ENCODE measurements around the gene KLHL29. TPM values are rescaled to one million over a fixed set of nuclear protein-coding genes. Genes with fewer than 3 reads are reported as not detected.

Gene KLHL29
- total RNA-seq, 3 donors from 2014 or later: 2.6 to 13.0 (median 5.5) TPM

- no peak overlapping the region for H3K4me3 ChIP-seq
- DNase-seq (no peak), ATAC-seq (no peak)
- no peaks in the 10 kb centered on the region for H3K36me3 ChIP-seq (ENCODE audit: low read depth)
- H3K9me3 ChIP-seq: no peaks in the 10 kb centered on the region
- TF ChIP-seq, protein P1, sequence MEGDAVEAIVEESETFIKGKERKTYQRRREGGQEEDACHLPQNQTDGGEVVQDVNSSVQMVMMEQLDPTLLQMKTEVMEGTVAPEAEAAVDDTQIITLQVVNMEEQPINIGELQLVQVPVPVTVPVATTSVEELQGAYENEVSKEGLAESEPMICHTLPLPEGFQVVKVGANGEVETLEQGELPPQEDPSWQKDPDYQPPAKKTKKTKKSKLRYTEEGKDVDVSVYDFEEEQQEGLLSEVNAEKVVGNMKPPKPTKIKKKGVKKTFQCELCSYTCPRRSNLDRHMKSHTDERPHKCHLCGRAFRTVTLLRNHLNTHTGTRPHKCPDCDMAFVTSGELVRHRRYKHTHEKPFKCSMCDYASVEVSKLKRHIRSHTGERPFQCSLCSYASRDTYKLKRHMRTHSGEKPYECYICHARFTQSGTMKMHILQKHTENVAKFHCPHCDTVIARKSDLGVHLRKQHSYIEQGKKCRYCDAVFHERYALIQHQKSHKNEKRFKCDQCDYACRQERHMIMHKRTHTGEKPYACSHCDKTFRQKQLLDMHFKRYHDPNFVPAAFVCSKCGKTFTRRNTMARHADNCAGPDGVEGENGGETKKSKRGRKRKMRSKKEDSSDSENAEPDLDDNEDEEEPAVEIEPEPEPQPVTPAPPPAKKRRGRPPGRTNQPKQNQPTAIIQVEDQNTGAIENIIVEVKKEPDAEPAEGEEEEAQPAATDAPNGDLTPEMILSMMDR (IDR thresholded peaks at IDR 0.05): no peak
- no peaks in the 10 kb centered on the region for H3K4me1 ChIP-seq (ENCODE audit: low read depth)
- intact Hi-C loops (cut with DNase I, micrococcal nuclease): no loop called here
Observed at GRCh38 chr2:23423062-23423872, 38.3 kb downstream of the KLHL29 start.

DNA sequence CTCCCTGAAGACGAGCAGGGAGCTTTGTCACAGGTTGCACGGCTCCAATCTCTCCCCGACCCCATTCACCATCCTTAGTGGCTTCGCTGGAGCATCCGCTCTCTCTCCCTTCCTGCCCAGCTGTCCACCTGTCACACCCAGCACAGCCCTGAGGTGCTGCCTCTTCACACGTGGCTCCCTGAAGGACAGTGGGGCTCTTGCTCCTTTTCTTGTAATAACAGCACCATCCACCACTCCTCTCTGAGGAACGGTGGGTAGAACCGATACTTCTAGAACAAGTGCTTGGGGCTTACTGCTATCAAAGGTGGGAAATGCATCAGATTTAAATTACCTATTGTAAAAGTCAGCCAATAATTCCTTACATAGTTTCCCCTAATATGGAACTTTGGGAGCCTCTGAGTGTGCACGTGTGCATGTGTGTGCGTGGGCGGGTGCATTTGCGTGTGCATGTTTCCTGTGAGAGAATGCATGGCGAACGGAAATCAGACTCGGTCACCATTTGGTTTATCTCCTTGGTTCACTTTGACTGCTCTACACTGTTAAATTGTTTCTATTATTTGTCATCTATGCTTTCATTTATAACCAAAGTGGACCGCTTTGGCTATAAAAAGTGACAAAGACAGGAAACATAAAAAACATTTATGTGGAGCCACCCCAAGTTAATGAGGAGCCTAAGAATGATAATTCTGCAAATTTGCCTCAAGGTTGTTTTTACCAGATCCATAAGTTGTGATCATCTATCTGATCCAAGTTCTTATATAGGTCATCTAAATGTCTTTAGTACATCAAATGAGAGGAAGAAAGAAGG, 39.1 kb downstream of the KLHL29 start:
- TF ChIP-seq, protein P1 (IDR thresholded peaks at IDR 0.05): no peak
- H3K36me3 ChIP-seq (ENCODE audit: low read depth): no peaks in the 10 kb centered on the region
- no peaks in the 10 kb centered on the region for H3K9me3 ChIP-seq
- intact Hi-C loops (cut with DNase I, micrococcal nuclease): no loop called here
- ATAC-seq (no peak), DNase-seq (no peak)
- no peaks in the 10 kb centered on the region for H3K4me1 ChIP-seq (ENCODE audit: low read depth)
- H3K4me3 ChIP-seq: no peak overlapping the region

DNA sequence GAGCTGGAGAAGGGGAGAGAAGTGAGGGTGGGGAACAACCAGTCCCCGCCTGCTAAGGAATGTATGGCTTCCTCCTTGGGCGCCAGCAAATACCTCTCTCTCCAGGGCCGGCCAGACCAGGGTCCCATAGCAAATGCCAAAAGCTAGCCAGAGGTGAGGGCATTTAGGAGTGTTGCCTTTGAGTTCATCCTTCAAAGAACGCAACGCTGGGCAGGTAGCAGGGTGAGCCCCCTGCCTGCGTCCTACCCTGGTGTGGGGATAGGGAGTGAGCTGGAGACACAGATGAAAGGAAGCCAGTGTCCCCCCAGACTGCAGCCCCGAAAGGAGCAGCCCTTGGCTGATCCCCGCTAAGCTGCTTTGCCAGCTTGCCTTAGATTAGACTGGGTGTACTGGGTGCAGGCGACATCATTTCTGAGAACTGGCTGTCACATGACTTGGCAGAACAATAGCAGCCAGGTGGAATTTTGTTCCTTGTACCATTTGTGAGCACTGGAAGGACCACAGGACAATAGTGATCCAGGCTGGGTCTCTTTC, 40.4 kb downstream of the KLHL29 start:
- Histone ChIP-seq H3K4me3 (no peak overlapping the region), H3K36me3 (ENCODE audit: low read depth) (no peaks in the 10 kb centered on the region), H3K9me3 (no peaks in the 10 kb centered on the region), H3K4me1 (ENCODE audit: low read depth) (no peaks in the 10 kb centered on the region)
- TF ChIP-seq, protein P1 (IDR thresholded peaks at IDR 0.05): no peak
- DNase-seq (no peak), ATAC-seq (peak; percentile 37)
- intact Hi-C loops (cut with DNase I, micrococcal nuclease): no loop called here

GRCh38 chr2:23425885-23426262, 40.9 kb downstream of the KLHL29 start:
- DNase-seq (no peak), ATAC-seq (peak; percentile 13)
- no peaks in the 10 kb centered on the region for H3K36me3 ChIP-seq (ENCODE audit: low read depth)
- H3K4me1 ChIP-seq (ENCODE audit: low read depth): no peaks in the 10 kb centered on the region
- H3K4me3 ChIP-seq: no peak overlapping the region
- H3K9me3 ChIP-seq: no peaks in the 10 kb centered on the region
- TF ChIP-seq, protein P1 (IDR thresholded peaks at IDR 0.05): no peak
- intact Hi-C loops (cut with DNase I, micrococcal nuclease): no loop called here

DNA sequence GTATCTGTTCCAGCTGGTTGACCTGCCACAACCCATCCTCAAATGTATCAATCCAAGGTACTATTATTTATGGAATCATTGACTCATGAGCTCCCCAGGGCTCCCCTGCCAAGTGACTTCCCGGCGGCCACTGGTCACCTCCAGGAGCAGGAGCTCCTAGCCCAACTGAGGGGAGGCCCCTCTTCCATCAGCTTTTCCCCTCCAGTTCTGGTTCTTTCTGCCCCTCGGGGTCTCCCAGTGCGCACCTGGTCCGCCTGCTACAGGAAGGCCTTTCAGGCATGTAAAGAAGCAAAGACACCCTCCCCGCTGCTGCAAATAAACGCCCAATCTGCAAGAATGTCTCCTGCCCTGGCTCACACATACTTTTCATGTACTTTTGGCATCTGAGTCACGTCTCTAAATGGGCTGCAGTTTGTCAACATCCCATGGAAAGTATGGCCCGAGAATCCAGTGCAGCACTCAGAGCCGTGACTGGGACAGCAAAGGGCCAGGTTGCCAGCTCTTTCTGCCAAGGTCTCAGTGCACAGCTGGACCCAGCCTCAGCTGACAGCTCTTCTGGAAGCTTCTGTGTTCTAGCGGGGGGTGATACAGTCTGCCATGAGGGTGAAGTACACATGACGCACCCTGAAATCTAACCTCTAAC, 41.4 kb downstream of the KLHL29 start:
- Histone ChIP-seq H3K36me3 (ENCODE audit: low read depth) (no peaks in the 10 kb centered on the region), H3K4me1 (ENCODE audit: low read depth) (no peaks in the 10 kb centered on the region), H3K4me3 (no peak overlapping the region), H3K9me3 (no peaks in the 10 kb centered on the region)
- TF ChIP-seq, protein P1 (IDR thresholded peaks at IDR 0.05): no peak
- ATAC-seq (peak; percentile 53), DNase-seq (no peak)
- intact Hi-C loops (cut with DNase I, micrococcal nuclease): no loop called here
